Rectal smooth muscle tissue (tissue), 1 donor: ENCODE measurements around the gene HHLA2.

Source experiments
- H3K27ac ChIP-seq: one replicate; pipeline ENCODE4 v1.7.0; 2013; ENCODE audit warnings: low read depth, low read length, inconsistent platforms
- H3K27me3 ChIP-seq: one replicate; pipeline ENCODE4 v1.7.0; 2013; ENCODE audit warnings: low read length; ENCODE audit not compliant: control insufficient read depth, insufficient read depth
- H3K36me3 ChIP-seq: one replicate; pipeline ENCODE4 v1.7.0; 2013; ENCODE audit warnings: low read length; ENCODE audit not compliant: control insufficient read depth, insufficient read depth
- H3K4me1 ChIP-seq: one replicate; pipeline ENCODE4 v1.7.0; 2013; ENCODE audit warnings: low read length; ENCODE audit not compliant: control insufficient read depth, insufficient read depth
- H3K4me3 ChIP-seq: one replicate; pipeline ENCODE4 v1.7.0; 2013; ENCODE audit warnings: low read length
- H3K9ac ChIP-seq: one replicate; pipeline ENCODE4 v1.7.0; 2013; ENCODE audit warnings: low read length

The HHLA2 gene

GRCh38 chr3:108391917-108392593, 95.7 kb downstream of the HHLA2 start:
- H3K27me3 ChIP-seq, result no peaks in the 10 kb centered on the region
- H3K9ac ChIP-seq, result no peak overlapping the region
- no peak overlapping the region for H3K4me3 ChIP-seq
- no peaks in the 10 kb centered on the region for H3K36me3 ChIP-seq
- H3K27ac ChIP-seq, result no peak overlapping the region
- no peaks in the 10 kb centered on the region for H3K4me1 ChIP-seq

GRCh38 chr3:108393128-108393900, 97.0 kb downstream of the HHLA2 start:
- Histone ChIP-seq H3K9ac (no peak overlapping the region), H3K27ac (no peak overlapping the region), H3K4me1 (no peaks in the 10 kb centered on the region), H3K27me3 (no peaks in the 10 kb centered on the region), H3K4me3 (no peak overlapping the region), H3K36me3 (no peaks in the 10 kb centered on the region)

- Histone ChIP-seq H3K4me3 (no peak overlapping the region), H3K9ac (no peak overlapping the region), H3K36me3 (no peaks in the 10 kb centered on the region), H3K4me1 (no peaks in the 10 kb centered on the region), H3K27ac (no peak overlapping the region), H3K27me3 (no peaks in the 10 kb centered on the region)
Observed at GRCh38 chr3:108394016-108394415, 97.7 kb downstream of the HHLA2 start.

- Histone ChIP-seq H3K9ac (no peak overlapping the region), H3K36me3 (no peaks in the 10 kb centered on the region), H3K27ac (no peak overlapping the region), H3K4me3 (no peak overlapping the region), H3K4me1 (no peaks in the 10 kb centered on the region), H3K27me3 (no peaks in the 10 kb centered on the region)
Observed at GRCh38 chr3:108394563-108394962, 98.2 kb downstream of the HHLA2 start.

- Histone ChIP-seq H3K9ac (no peak overlapping the region), H3K4me3 (no peak overlapping the region), H3K36me3 (no peaks in the 10 kb centered on the region), H3K4me1 (no peaks in the 10 kb centered on the region), H3K27me3 (no peaks in the 10 kb centered on the region), H3K27ac (no peak overlapping the region)
Observed at GRCh38 chr3:108396336-108396735, 100.0 kb downstream of the HHLA2 start.

GRCh38 chr3:108398510-108398909, 102.2 kb downstream of the HHLA2 start:
- Histone ChIP-seq H3K4me3 (no peak overlapping the region), H3K36me3 (no peaks in the 10 kb centered on the region), H3K9ac (no peak overlapping the region), H3K27ac (no peak overlapping the region), H3K4me1 (no peaks in the 10 kb centered on the region), H3K27me3 (no peaks in the 10 kb centered on the region)

GRCh38 chr3:108401836-108402235, 105.5 kb downstream of the HHLA2 start:
- Histone ChIP-seq H3K9ac (no peak overlapping the region), H3K36me3 (no peaks in the 10 kb centered on the region), H3K4me3 (no peak overlapping the region), H3K27ac (no peak overlapping the region), H3K4me1 (peaks cover 3% of the 10 kb centered on the region), H3K27me3 (no peaks in the 10 kb centered on the region)

- Histone ChIP-seq H3K4me3 (no peak overlapping the region), H3K9ac (no peak overlapping the region), H3K27ac (no peak overlapping the region), H3K36me3 (no peaks in the 10 kb centered on the region), H3K4me1 (peaks cover 3% of the 10 kb centered on the region), H3K27me3 (no peaks in the 10 kb centered on the region)
Observed at GRCh38 chr3:108403198-108403597, 106.8 kb downstream of the HHLA2 start.

- Histone ChIP-seq H3K9ac (no peak overlapping the region), H3K36me3 (no peaks in the 10 kb centered on the region), H3K27ac (no peak overlapping the region), H3K4me3 (no peak overlapping the region), H3K4me1 (peaks cover 3% of the 10 kb centered on the region), H3K27me3 (no peaks in the 10 kb centered on the region)
Observed at GRCh38 chr3:108403686-108404345, 107.5 kb downstream of the HHLA2 start.

GRCh38 chr3:108404368-108404767, 108.0 kb downstream of the HHLA2 start:
- H3K36me3 ChIP-seq, result no peaks in the 10 kb centered on the region
- peaks cover 3% of the 10 kb centered on the region for H3K4me1 ChIP-seq
- H3K27ac ChIP-seq, result no peak overlapping the region
- H3K9ac ChIP-seq, result no peak overlapping the region
- no peaks in the 10 kb centered on the region for H3K27me3 ChIP-seq
- H3K4me3 ChIP-seq, result no peak overlapping the region

- Histone ChIP-seq H3K4me1 (peaks cover 3% of the 10 kb centered on the region), H3K27me3 (no peaks in the 10 kb centered on the region), H3K36me3 (no peaks in the 10 kb centered on the region), H3K9ac (no peak overlapping the region), H3K27ac (no peak overlapping the region), H3K4me3 (no peak overlapping the region)
Observed at GRCh38 chr3:108406063-108406660, 109.8 kb downstream of the HHLA2 start.

GRCh38 chr3:108406661-108407206, 110.4 kb downstream of the HHLA2 start:
- H3K4me1 ChIP-seq, result peaks cover 3% of the 10 kb centered on the region

More at GRCh38 chr3:108406661-108407206, 110.4 kb downstream of the HHLA2 start:
- Histone ChIP-seq H3K27ac (no peak overlapping the region), H3K4me3 (no peak overlapping the region), H3K9ac (no peak overlapping the region), H3K27me3 (no peaks in the 10 kb centered on the region), H3K36me3 (no peaks in the 10 kb centered on the region)
